K562 (cell line): ENCODE results near the gene UBL3. TPM values are rescaled to one million over a fixed set of nuclear protein-coding genes. Genes with fewer than 3 reads are reported as not detected.

ENCODE experiments used
- ATAC-seq: fragments of 200-7000 bp; cut with Tn5 transposase; 3 replicates; pipeline ENCODE4 v1.9.1; 2020; ENCODE audit warnings: moderate library complexity
- BruUV-seq: library from RNA; stranded (reverse); fragments of 400-500 nt; replicated peaks from 2 replicates; lab custom pipeline; 2021; lab: Mats Ljungman, UMichigan
- CTCF ChIA-PET: fragments of 300-600 bp; formaldehyde crosslinking; extraction: SDS; loops from one replicate; lab custom pipeline; 2021; ENCODE audit warnings: low intra/inter-chr PET ratio; lab: Yijun Ruan, JAX
- POLR2A ChIA-PET: fragments of 300-600, 350-650 bp; sonication (Branson Sonifier 250); formaldehyde crosslinking; extraction: SDS; loops from one replicate; lab custom pipeline; 2021; ENCODE audit warnings: antibody characterized with exemption, inconsistent platforms; lab: Yijun Ruan, JAX
- DNase-seq, 4 experiments: peaks; one replicate each; pipeline versions ENCODE4 v3.0.0 to v3.0.0-alpha.2; 2011 to 2018; ENCODE audit warnings: low spot score in 3 of 4, mixed read lengths in 3 of 4; ENCODE audit errors: extremely low read depth in 1 of 4
- FAIRE-seq: peaks from 2 replicates; lab custom pipeline; 2011; peaks lifted over from hg19 to GRCh38; lab: Jason Lieb, UNC
- H2AFZ ChIP-seq: 2 replicates; pipeline ENCODE4 v1.6.0; 2011; ENCODE audit warnings: low read depth, low read length, control low read depth, inconsistent platforms
- H3K27ac ChIP-seq: fragments of 200-600 bp; 3 replicates; pipeline ENCODE4 v1.8.0; 2011; ENCODE audit warnings: low read depth, mild to moderate bottlenecking, control low read depth, inconsistent platforms, low read length, moderate library complexity, mixed read lengths; ENCODE audit errors: extremely low read depth
- H3K27me3 ChIP-seq, 2 experiments: fragments of 300-600 bp in 1 of 2; 2 replicates in 1 of 2; 3 replicates in 1 of 2; pipeline versions ENCODE4 v1.6.0 to v1.8.0; 2011; ENCODE audit warnings: inconsistent platforms in 2 of 2, low read length in 2 of 2, mild to moderate bottlenecking in 1 of 2, mixed read lengths in 1 of 2, moderate library complexity in 1 of 2; ENCODE audit not compliant: control insufficient read depth in 2 of 2, insufficient read depth in 2 of 2
- H3K36me3 ChIP-seq: fragments of 300-600 bp; 3 replicates; pipeline ENCODE4 v1.8.0; 2011; ENCODE audit warnings: mild to moderate bottlenecking, low read length, inconsistent platforms; ENCODE audit not compliant: control insufficient read depth, insufficient read depth
- H3K4me1 ChIP-seq, 2 experiments: fragments of 200-600 bp in 1 of 2; replicated peaks in 1 of 2; 2 replicates in 1 of 2; 3 replicates in 1 of 2; pipeline versions ENCODE4 v1.5.1 to v1.8.0; 2011; ENCODE audit warnings: inconsistent platforms in 2 of 2, low read length in 2 of 2, mild to moderate bottlenecking in 1 of 2, mixed read lengths in 1 of 2, moderate library complexity in 1 of 2; ENCODE audit not compliant: control insufficient read depth in 2 of 2, insufficient read depth in 2 of 2
- H3K4me2 ChIP-seq: 2 replicates; pipeline ENCODE4 v1.6.1; 2011; ENCODE audit warnings: low read length, control low read depth, inconsistent platforms, mixed read lengths; ENCODE audit not compliant: insufficient read depth
- H3K4me3 ChIP-seq: fragments of 200-600 bp; sonication (generic), shearing (Covaris generic); 2 replicates; pipeline ENCODE4 v1.5.1; 2016; ENCODE audit warnings: control low read depth, inconsistent platforms
- H3K79me2 ChIP-seq: fragments of 200-600 bp; 3 replicates; pipeline ENCODE4 v1.8.0; 2011; ENCODE audit warnings: low read length, inconsistent platforms; ENCODE audit not compliant: control insufficient read depth, insufficient read depth
- H3K9ac ChIP-seq, 2 experiments: 2 replicates each; pipeline versions ENCODE4 v1.6.0 to v1.6.1; 2011; ENCODE audit warnings: low read depth in 2 of 2, low read length in 2 of 2, control low read depth in 1 of 2, inconsistent platforms in 1 of 2, mild to moderate bottlenecking in 1 of 2, mixed read lengths in 1 of 2; ENCODE audit not compliant: insufficient read depth in 1 of 2
- H3K9me1 ChIP-seq: one replicate; pipeline ENCODE4 v1.6.0; 2011; ENCODE audit warnings: inconsistent platforms, mild to moderate bottlenecking, low read length, moderate library complexity; ENCODE audit not compliant: control insufficient read depth, insufficient read depth
- H3K9me3 ChIP-seq: replicated peaks from 2 replicates; pipeline ENCODE4 v1.5.1; 2011; ENCODE audit warnings: low read depth, low read length, inconsistent platforms; ENCODE audit not compliant: control insufficient read depth, insufficient read depth
- H4K20me1 ChIP-seq: replicated peaks from 2 replicates; pipeline ENCODE4 v1.6.1; 2011; ENCODE audit warnings: low read length, inconsistent platforms, mixed read lengths; ENCODE audit not compliant: control insufficient read depth, insufficient read depth
- GABPA ChIP-seq: fragments of 200-800 bp; sonication (Bioruptor generic); conservative IDR thresholded peaks from 2 replicates; pipeline ENCODE4 v1.6.1; 2016; ENCODE audit warnings: low read depth, missing genetic modification characterization, missing compliant biosample characterization
- GTF2A2 ChIP-seq: IDR thresholded peaks from 2 replicates; pipeline ENCODE4 v1.6.1; 2016; ENCODE audit warnings: mild to moderate bottlenecking, missing genetic modification characterization, missing compliant biosample characterization
- HNRNPUL1 ChIP-seq: fragments of 200-400 bp; formaldehyde crosslinking; IDR thresholded peaks from 2 replicates; pipeline ENCODE4 v1.6.1; 2017; ENCODE audit warnings: low read length
- NELFE ChIP-seq: IDR thresholded peaks from 2 replicates; pipeline ENCODE4 v1.6.1; 2011; ENCODE audit warnings: mild to moderate bottlenecking; ENCODE audit not compliant: insufficient read depth, insufficient read length
- PTTG1 ChIP-seq: fragments of 450-650 bp; IDR thresholded peaks from 2 replicates; pipeline ENCODE4 v1.6.1; 2016; ENCODE audit warnings: low read depth, mild to moderate bottlenecking, missing genetic modification characterization, missing compliant biosample characterization
- RNF2 ChIP-seq: sonication (generic); IDR thresholded peaks from 2 replicates; pipeline ENCODE4 v1.6.1; 2016
- SMARCA5 ChIP-seq: fragments of 450-650 bp; IDR thresholded peaks from 2 replicates; pipeline ENCODE4 v1.6.1; 2016
- WHSC1 ChIP-seq: IDR thresholded peaks from one replicate; pipeline ENCODE4 v1.6.1; 2012; ENCODE audit warnings: low read length, control low read depth, inconsistent platforms
- ZBTB1 ChIP-seq: sonication (generic); formaldehyde crosslinking; IDR thresholded peaks from 2 replicates; pipeline ENCODE4 v1.8.1; 2023; ENCODE audit warnings: missing genetic modification reagents, low read depth, mild to moderate bottlenecking, borderline replicate concordance
- ZNF644 ChIP-seq: fragments of 200-800 bp; sonication (Bioruptor generic); IDR thresholded peaks from 2 replicates; pipeline ENCODE4 v1.6.1; 2016; ENCODE audit warnings: low read depth, missing genetic modification characterization, missing compliant biosample characterization
- in situ Hi-C: fragments of 300-500 bp; cut with MboI; formaldehyde crosslinking; loops from 4 replicates; pipeline ENCODE4 v1.15.0; 2018; ENCODE audit warnings: inconsistent platforms, mixed read lengths
- intact Hi-C: fragments of 100-400 bp; cut with micrococcal nuclease; formaldehyde crosslinking; loops from 2 replicates; pipeline ENCODE4 v1.14.2; 2022
- polyA plus RNA-seq, 8 experiments: library from polyadenylated mRNA; depleted of rRNA in 4 of 8; stranded (reverse) in 5 of 8; unstranded in 3 of 8; fragments of >200 nt; fragmentation: Nextera tagmentation in 2 of 8; fragmentation: Illumina TruSeq in 1 of 8; extraction: Ambion mirVana in 2 of 8; extraction: Trizol in 1 of 8; gene quantifications; 2 replicates each; pipeline versions ENCODE4 v1.2.1 to v1.2.3, GENCODE V29; 2011 to 2014; ENCODE audit warnings: inconsistent platforms in 1 of 8, missing spikeins in 1 of 8
- total RNA-seq, 7 experiments: library from RNA; depleted of rRNA in 6 of 7; stranded (reverse); fragments of >200 nt in 6 of 7; fragmentation: Illumina TruSeq in 2 of 7; extraction: Trizol in 2 of 7; gene quantifications; 2 replicates each; pipeline versions ENCODE4 v1.2.1 to v1.2.3, GENCODE V29; 2011 to 2021; ENCODE audit warnings: low replicate concordance in 1 of 7
- TF ChIP-seq, protein P1 (sequence below): fragments of 250-450 bp; sonication (Bioruptor Pico); IDR thresholded peaks from 2 replicates; pipeline ENCODE4 v1.5.0; 2020; ENCODE audit warnings: mild to moderate bottlenecking, borderline replicate concordance
- TF ChIP-seq, protein P2 (sequence below): fragments of 250-450 bp; sonication (Bioruptor Pico); IDR thresholded peaks from 2 replicates; pipeline ENCODE4 v1.8.0; 2021; ENCODE audit warnings: moderate library complexity, mild to moderate bottlenecking, inconsistent platforms
- TF ChIP-seq, protein P3 (sequence below), 2 experiments: fragments of 450-650 bp in 1 of 2; sonication (generic) in 1 of 2; formaldehyde crosslinking in 1 of 2; IDR thresholded peaks in 1 of 2; conservative IDR thresholded peaks in 1 of 2; 2 replicates each; pipeline versions ENCODE4 v1.6.1 to v1.8.1; 2016 to 2023; ENCODE audit warnings: mild to moderate bottlenecking in 2 of 2, moderate library complexity in 2 of 2, inconsistent platforms in 1 of 2, missing genetic modification reagents in 1 of 2
- TF ChIP-seq, protein P4 (sequence below): sonication (generic); formaldehyde crosslinking; IDR thresholded peaks from 2 replicates; pipeline ENCODE4 v1.9.0; 2022; ENCODE audit warnings: mild to moderate bottlenecking, missing genetic modification reagents
- TF ChIP-seq, protein P5 (sequence below): fragments of 450-650 bp; IDR thresholded peaks from 2 replicates; pipeline ENCODE4 v1.6.1; 2016; ENCODE audit warnings: borderline replicate concordance

Gene UBL3
- total and polyA plus RNA-seq, 9 of the 15 experiments (the other 6 are each of a cell fraction or from before 2014, with no cell fraction given) = 0.64 to 2.4 (median 1.8) TPM

DNA sequence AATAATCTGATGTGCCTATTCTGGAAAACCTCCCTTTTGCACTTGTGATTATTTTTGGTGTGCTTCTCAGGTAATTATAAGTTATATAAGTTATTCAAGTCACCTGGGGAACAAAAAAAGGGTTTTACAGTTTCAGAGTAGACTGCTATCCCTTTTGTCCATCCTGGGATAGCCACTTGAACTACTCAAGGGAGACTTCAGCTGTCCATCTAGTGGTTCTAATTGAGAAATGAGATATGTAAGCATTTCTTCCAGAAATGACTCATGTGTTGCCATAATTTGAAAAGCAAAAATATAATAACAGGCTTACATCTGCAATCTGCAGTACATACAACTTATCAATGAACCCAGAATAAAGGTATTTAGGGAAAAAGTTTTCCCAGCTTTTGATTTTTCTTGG is 20.4 kb downstream of the UBL3 start:
- Histone ChIP-seq H3K79me2 (no peaks in the 10 kb centered on the region), H3K9ac (no peak overlapping the region), H3K9me3 (no peaks in the 10 kb centered on the region), H3K4me1 (no peaks in the 10 kb centered on the region), H3K27me3 (no peaks in the 10 kb centered on the region), H4K20me1 (no peaks in the 10 kb centered on the region), H3K27ac (no peak overlapping the region), H2AFZ (no peak overlapping the region), H3K4me3 (no peak overlapping the region), H3K9me1 (no peaks in the 10 kb centered on the region), H3K36me3 (no peaks in the 10 kb centered on the region), H3K4me2 (no peak overlapping the region)
- POLR2A ChIA-PET = no interaction called here
- BruUV-seq = no TSS peak
- ATAC-seq = no peak
- CTCF ChIA-PET = no interaction called here
- no peak for FAIRE-seq
- in situ Hi-C loops = no loop called here
- intact Hi-C loops = loop anchor here (1.0 kb wide), 1 partner anchor 11 kb away; no protein-coding TSS in a partner anchor
- no peak for DNase-seq
- TF ChIP-seq, protein P1, sequence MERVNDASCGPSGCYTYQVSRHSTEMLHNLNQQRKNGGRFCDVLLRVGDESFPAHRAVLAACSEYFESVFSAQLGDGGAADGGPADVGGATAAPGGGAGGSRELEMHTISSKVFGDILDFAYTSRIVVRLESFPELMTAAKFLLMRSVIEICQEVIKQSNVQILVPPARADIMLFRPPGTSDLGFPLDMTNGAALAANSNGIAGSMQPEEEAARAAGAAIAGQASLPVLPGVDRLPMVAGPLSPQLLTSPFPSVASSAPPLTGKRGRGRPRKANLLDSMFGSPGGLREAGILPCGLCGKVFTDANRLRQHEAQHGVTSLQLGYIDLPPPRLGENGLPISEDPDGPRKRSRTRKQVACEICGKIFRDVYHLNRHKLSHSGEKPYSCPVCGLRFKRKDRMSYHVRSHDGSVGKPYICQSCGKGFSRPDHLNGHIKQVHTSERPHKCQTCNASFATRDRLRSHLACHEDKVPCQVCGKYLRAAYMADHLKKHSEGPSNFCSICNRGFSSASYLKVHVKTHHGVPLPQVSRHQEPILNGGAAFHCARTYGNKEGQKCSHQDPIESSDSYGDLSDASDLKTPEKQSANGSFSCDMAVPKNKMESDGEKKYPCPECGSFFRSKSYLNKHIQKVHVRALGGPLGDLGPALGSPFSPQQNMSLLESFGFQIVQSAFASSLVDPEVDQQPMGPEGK (CRISPR knock-in tag) = no peak
- TF ChIP-seq HNRNPUL1 (no peak), ZBTB1 (CRISPR knock-in tag) (no peak), WHSC1 (no peak), GABPA (no peak), ZNF644 (no peak), RNF2 (no peak), NELFE (no peak), GTF2A2 (tag) (no peak), PTTG1 (tag) (no peak), SMARCA5 (no peak)
- TF ChIP-seq, protein P2, sequence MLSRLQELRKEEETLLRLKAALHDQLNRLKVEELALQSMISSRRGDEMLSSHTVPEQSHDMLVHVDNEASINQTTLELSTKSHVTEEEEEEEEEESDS (CRISPR knock-in tag) = no peak
- TF ChIP-seq, protein P3, sequence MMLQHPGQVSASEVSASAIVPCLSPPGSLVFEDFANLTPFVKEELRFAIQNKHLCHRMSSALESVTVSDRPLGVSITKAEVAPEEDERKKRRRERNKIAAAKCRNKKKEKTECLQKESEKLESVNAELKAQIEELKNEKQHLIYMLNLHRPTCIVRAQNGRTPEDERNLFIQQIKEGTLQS (IDR thresholded peaks at IDR 0.05) = no peak
- TF ChIP-seq, protein P3 (CRISPR knock-in tag; conservative IDR thresholded peaks at IDR 0.05) = no peak
- TF ChIP-seq, protein P4, sequence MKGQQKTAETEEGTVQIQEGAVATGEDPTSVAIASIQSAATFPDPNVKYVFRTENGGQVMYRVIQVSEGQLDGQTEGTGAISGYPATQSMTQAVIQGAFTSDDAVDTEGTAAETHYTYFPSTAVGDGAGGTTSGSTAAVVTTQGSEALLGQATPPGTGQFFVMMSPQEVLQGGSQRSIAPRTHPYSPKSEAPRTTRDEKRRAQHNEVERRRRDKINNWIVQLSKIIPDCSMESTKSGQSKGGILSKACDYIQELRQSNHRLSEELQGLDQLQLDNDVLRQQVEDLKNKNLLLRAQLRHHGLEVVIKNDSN (CRISPR knock-in tag) = no peak
- TF ChIP-seq, protein P5, sequence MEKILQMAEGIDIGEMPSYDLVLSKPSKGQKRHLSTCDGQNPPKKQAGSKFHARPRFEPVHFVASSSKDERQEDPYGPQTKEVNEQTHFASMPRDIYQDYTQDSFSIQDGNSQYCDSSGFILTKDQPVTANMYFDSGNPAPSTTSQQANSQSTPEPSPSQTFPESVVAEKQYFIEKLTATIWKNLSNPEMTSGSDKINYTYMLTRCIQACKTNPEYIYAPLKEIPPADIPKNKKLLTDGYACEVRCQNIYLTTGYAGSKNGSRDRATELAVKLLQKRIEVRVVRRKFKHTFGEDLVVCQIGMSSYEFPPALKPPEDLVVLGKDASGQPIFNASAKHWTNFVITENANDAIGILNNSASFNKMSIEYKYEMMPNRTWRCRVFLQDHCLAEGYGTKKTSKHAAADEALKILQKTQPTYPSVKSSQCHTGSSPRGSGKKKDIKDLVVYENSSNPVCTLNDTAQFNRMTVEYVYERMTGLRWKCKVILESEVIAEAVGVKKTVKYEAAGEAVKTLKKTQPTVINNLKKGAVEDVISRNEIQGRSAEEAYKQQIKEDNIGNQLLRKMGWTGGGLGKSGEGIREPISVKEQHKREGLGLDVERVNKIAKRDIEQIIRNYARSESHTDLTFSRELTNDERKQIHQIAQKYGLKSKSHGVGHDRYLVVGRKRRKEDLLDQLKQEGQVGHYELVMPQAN = no peak
